ENCODE data around the gene CENPVL3.

CENPVL3 gene

GRCh38 chrX:51598899-51599298, 19.8 kb downstream of the CENPVL3 start:
- TF ChIP-seq TAF1 (IDR thresholded peaks at IDR 0.05; ENCODE audit: low read depth, low read length) = no peak
- no peak; the same call in 1 of the 2 replicates for TF ChIP-seq SPI1 (IDR thresholded peaks at IDR 0.05; ENCODE audit: low read depth, low read length)
- TF ChIP-seq POLR2A (IDR thresholded peaks at IDR 0.05; ENCODE audit: low read depth, low read length) = no peak
- no peak for TF ChIP-seq POU2F2 (IDR thresholded peaks at IDR 0.05; ENCODE audit: low read depth, low read length)
- no peak for TF ChIP-seq POLR2AphosphoS5 (IDR thresholded peaks at IDR 0.05; ENCODE audit: low read depth, low read length)
- TF ChIP-seq PAX5 (IDR thresholded peaks at IDR 0.05; ENCODE audit: insufficient read depth, low read length, severe bottlenecking) = no peak
- FAIRE-seq = no peak
- DNase-seq (ENCODE audit: insufficient read length, low spot score) = no peak

GRCh38 chrX:51571874-51572273, 46.8 kb downstream of the CENPVL3 start:
- FAIRE-seq (no peak), DNase-seq (ENCODE audit: insufficient read length, low spot score) (no peak)
- no peak for TF ChIP-seq PAX5 (IDR thresholded peaks at IDR 0.05; ENCODE audit: insufficient read depth, low read length, severe bottlenecking)
- no peak for TF ChIP-seq POLR2A (IDR thresholded peaks at IDR 0.05; ENCODE audit: low read depth, low read length)
- no peak for TF ChIP-seq POU2F2 (IDR thresholded peaks at IDR 0.05; ENCODE audit: low read depth, low read length)
- no peak for TF ChIP-seq SPI1 (IDR thresholded peaks at IDR 0.05; ENCODE audit: low read depth, low read length)

GRCh38 chrX:51569561-51569960, 49.2 kb downstream of the CENPVL3 start:
- DNase-seq (ENCODE audit: insufficient read length, low spot score) (no peak), FAIRE-seq (no peak)
- TF ChIP-seq POU2F2 (IDR thresholded peaks at IDR 0.05; ENCODE audit: low read depth, low read length) = no peak
- no peak for TF ChIP-seq PAX5 (IDR thresholded peaks at IDR 0.05; ENCODE audit: insufficient read depth, low read length, severe bottlenecking)

GRCh38 chrX:51568586-51568985, 50.1 kb downstream of the CENPVL3 start:
- TF ChIP-seq POLR2AphosphoS5 (IDR thresholded peaks at IDR 0.05; ENCODE audit: low read depth, low read length) (no peak), SPI1 (IDR thresholded peaks at IDR 0.05; ENCODE audit: low read depth, low read length) (no peak), POU2F2 (IDR thresholded peaks at IDR 0.05; ENCODE audit: low read depth, low read length) (no peak), TAF1 (IDR thresholded peaks at IDR 0.05; ENCODE audit: low read depth, low read length) (no peak), POLR2A (IDR thresholded peaks at IDR 0.05; ENCODE audit: low read depth, low read length) (no peak), PAX5 (IDR thresholded peaks at IDR 0.05; ENCODE audit: insufficient read depth, low read length, severe bottlenecking) (no peak)
- FAIRE-seq (no peak), DNase-seq (ENCODE audit: insufficient read length, low spot score) (no peak)
